Measurements from ENCODE around the gene ZNF230. TPM values are rescaled to one million over a fixed set of nuclear protein-coding genes. Genes with fewer than 3 reads are reported as not detected.
A peak's percentile ranks its signal among the peaks of the same experiment; 100 is the strongest.

ZNF230 gene
- total RNA-seq, 2 donors from 2014 or later = 4.5 to 5.0 TPM

GRCh38 chr19:44010468-44010867 lies 7.7 kb downstream of the ZNF230 start:
- H3K27me3 Mint-ChIP-seq = no peaks in the 10 kb centered on the region
- H3K27ac Mint-ChIP-seq = no peak overlapping the region
- no peak overlapping the region for H3K4me3 Mint-ChIP-seq
- no peak for ATAC-seq (replicated peaks)
- H3K4me1 Mint-ChIP-seq = no peaks in the 10 kb centered on the region
- peaks cover 44% of the 10 kb centered on the region for H3K9me3 Mint-ChIP-seq
- peaks cover 62% of the 10 kb centered on the region for H3K36me3 Mint-ChIP-seq (ENCODE audit: low read depth)

GRCh38 chr19:44019498-44019897 lies 16.7 kb downstream of the ZNF230 start:
- Mint-ChIP-seq H3K4me3 (no peak overlapping the region), H3K36me3 (ENCODE audit: low read depth) (no peaks in the 10 kb centered on the region), H3K9me3 (peaks cover 28% of the 10 kb centered on the region), H3K27ac (no peak overlapping the region), H3K4me1 (peaks cover under 1% of the 10 kb centered on the region), H3K27me3 (peaks cover 17% of the 10 kb centered on the region)
- ATAC-seq (replicated peaks) = no peak

- H3K27ac Mint-ChIP-seq = no peak overlapping the region
- peaks cover 10% of the 10 kb centered on the region for H3K4me1 Mint-ChIP-seq
- H3K36me3 Mint-ChIP-seq (ENCODE audit: low read depth) = peaks cover 5% of the 10 kb centered on the region
- H3K4me3 Mint-ChIP-seq = no peak overlapping the region
- ATAC-seq (replicated peaks) = no peak
- H3K9me3 Mint-ChIP-seq = peaks cover 22% of the 10 kb centered on the region
- H3K27me3 Mint-ChIP-seq = peaks cover 17% of the 10 kb centered on the region
Observed at GRCh38 chr19:44021221-44021620, 18.5 kb downstream of the ZNF230 start.

- Mint-ChIP-seq H3K4me1 (peaks cover 20% of the 10 kb centered on the region), H3K27ac (peak overlapping the region; percentile 88), H3K4me3 (peak overlapping the region; percentile 89), H3K9me3 (peaks cover 20% of the 10 kb centered on the region), H3K27me3 (peaks cover 4% of the 10 kb centered on the region), H3K36me3 (ENCODE audit: low read depth) (peaks cover 38% of the 10 kb centered on the region)
- ATAC-seq (replicated peaks) = no peak
Observed at GRCh38 chr19:44024900-44025216, 22.1 kb downstream of the ZNF230 start.

GRCh38 chr19:44025217-44025936 lies 22.6 kb downstream of the ZNF230 start, which contains the start of gene ZNF222:
ZNF222 (plus strand) TSS chr19:44025379; CDS start chr19:44025437, 58 bp downstream.
- Mint-ChIP-seq H3K36me3 (ENCODE audit: low read depth) (peaks cover 44% of the 10 kb centered on the region), H3K27me3 (no peaks in the 10 kb centered on the region), H3K9me3 (peaks cover 15% of the 10 kb centered on the region), H3K4me3 (peak within 1 kb of the TSS; percentile 89), H3K27ac (peak within 1 kb of the TSS; percentile 88), H3K4me1 (peaks cover 20% of the 10 kb centered on the region)
- peak; percentile 100 for ATAC-seq (replicated peaks)

- Mint-ChIP-seq H3K27me3 (no peaks in the 10 kb centered on the region), H3K4me3 (peak overlapping the region; percentile 89), H3K9me3 (peaks cover 15% of the 10 kb centered on the region), H3K27ac (no peak overlapping the region), H3K4me1 (peaks cover 20% of the 10 kb centered on the region), H3K36me3 (ENCODE audit: low read depth) (peaks cover 56% of the 10 kb centered on the region)
- no peak for ATAC-seq (replicated peaks)
Observed at GRCh38 chr19:44026622-44027021, 23.9 kb downstream of the ZNF230 start.

GRCh38 chr19:44032001-44032610 lies 29.3 kb downstream of the ZNF230 start:
- Mint-ChIP-seq H3K4me3 (no peak overlapping the region), H3K36me3 (ENCODE audit: low read depth) (peaks cover 59% of the 10 kb centered on the region), H3K9me3 (peaks cover 50% of the 10 kb centered on the region), H3K4me1 (peaks cover 9% of the 10 kb centered on the region), H3K27me3 (no peaks in the 10 kb centered on the region), H3K27ac (no peak overlapping the region)
- ATAC-seq (replicated peaks) = no peak

- no peak overlapping the region for H3K4me3 Mint-ChIP-seq
- H3K4me1 Mint-ChIP-seq = no peaks in the 10 kb centered on the region
- no peak for ATAC-seq (replicated peaks)
- H3K27me3 Mint-ChIP-seq = peaks cover 6% of the 10 kb centered on the region
- no peak overlapping the region for H3K27ac Mint-ChIP-seq
- no peaks in the 10 kb centered on the region for H3K36me3 Mint-ChIP-seq (ENCODE audit: low read depth)
- peaks cover 28% of the 10 kb centered on the region for H3K9me3 Mint-ChIP-seq
Observed at GRCh38 chr19:44042147-44042546, 39.4 kb downstream of the ZNF230 start.

GRCh38 chr19:44050740-44051649 lies 48.2 kb downstream of the ZNF230 start:
- Mint-ChIP-seq H3K27me3 (peaks cover 3% of the 10 kb centered on the region), H3K9me3 (peaks cover 10% of the 10 kb centered on the region), H3K36me3 (ENCODE audit: low read depth) (peaks cover 13% of the 10 kb centered on the region), H3K4me3 (peak overlapping the region; percentile 85), H3K4me1 (peaks cover 6% of the 10 kb centered on the region), H3K27ac (peak overlapping the region; percentile 67)
- ATAC-seq (replicated peaks) = peak; percentile 86

- peak; percentile 72 for ATAC-seq (replicated peaks)
- Mint-ChIP-seq H3K9me3 (peaks cover 10% of the 10 kb centered on the region), H3K27me3 (peaks cover 3% of the 10 kb centered on the region), H3K36me3 (ENCODE audit: low read depth) (peaks cover 17% of the 10 kb centered on the region), H3K27ac (peak within 1 kb of the TSS; percentile 67), H3K4me3 (peak within 1 kb of the TSS; percentile 85), H3K4me1 (peaks cover 6% of the 10 kb centered on the region)
Observed at GRCh38 chr19:44051650-44052402, 49.1 kb downstream of the ZNF230 start, which contains the start of gene ZNF223. ZNF223 (plus strand) TSS chr19:44052036; CDS start chr19:44055177, 3,141 bp downstream.

GRCh38 chr19:44055870-44056269 lies 53.1 kb downstream of the ZNF230 start:
- H3K36me3 Mint-ChIP-seq (ENCODE audit: low read depth) = peaks cover 35% of the 10 kb centered on the region
- peaks cover 6% of the 10 kb centered on the region for H3K4me1 Mint-ChIP-seq
- H3K27me3 Mint-ChIP-seq = no peaks in the 10 kb centered on the region
- peaks cover 8% of the 10 kb centered on the region for H3K9me3 Mint-ChIP-seq
- no peak overlapping the region for H3K4me3 Mint-ChIP-seq
- H3K27ac Mint-ChIP-seq = no peak overlapping the region
- no peak for ATAC-seq (replicated peaks)

GRCh38 chr19:44059229-44059628 lies 56.5 kb downstream of the ZNF230 start:
- H3K4me3 Mint-ChIP-seq = no peak overlapping the region
- peaks cover 19% of the 10 kb centered on the region for H3K9me3 Mint-ChIP-seq
- H3K4me1 Mint-ChIP-seq = no peaks in the 10 kb centered on the region
- H3K27me3 Mint-ChIP-seq = no peaks in the 10 kb centered on the region
- ATAC-seq (replicated peaks) = no peak
- H3K36me3 Mint-ChIP-seq (ENCODE audit: low read depth) = peaks cover 67% of the 10 kb centered on the region
- no peak overlapping the region for H3K27ac Mint-ChIP-seq

GRCh38 chr19:44061038-44061437 lies 58.3 kb downstream of the ZNF230 start:
- Mint-ChIP-seq H3K27ac (no peak overlapping the region), H3K4me3 (no peak overlapping the region), H3K9me3 (peaks cover 23% of the 10 kb centered on the region), H3K4me1 (no peaks in the 10 kb centered on the region), H3K36me3 (ENCODE audit: low read depth) (peaks cover 65% of the 10 kb centered on the region), H3K27me3 (no peaks in the 10 kb centered on the region)
- ATAC-seq (replicated peaks) = no peak

Data from activated T-helper 17 cell treated with anti-CD3 and anti-CD28 coated beads, Interleukin-2, amount 50 U/mL, for 72 hours (primary cell).